Neural cell (in vitro differentiated cells): ENCODE results near the gene ALDH2. TPM values are rescaled to one million over a fixed set of nuclear protein-coding genes. Genes with fewer than 3 reads are reported as not detected.

Experiments used
- H2AFZ ChIP-seq: fragments of 200-600, 300-800 bp; sonication (generic), shearing (Covaris generic); 2 replicates; pipeline ENCODE4 v1.6.0; 2014; ENCODE audit warnings: low read depth, mild to moderate bottlenecking, antibody characterized with exemption, low read length, moderate library complexity
- H3F3A ChIP-seq: fragments of 200-600 bp; shearing (Covaris generic); 2 replicates; pipeline ENCODE4 v1.6.1; 2016; ENCODE audit warnings: mild to moderate bottlenecking, moderate library complexity, mixed read lengths, antibody characterized with exemption, low read length; ENCODE audit not compliant: insufficient read depth, poor library complexity, severe bottlenecking
- H3K27ac ChIP-seq: fragments of 200-600, 300-800 bp; sonication (generic), shearing (Covaris generic); 2 replicates; pipeline ENCODE4 v1.5.1; 2014; ENCODE audit warnings: mild to moderate bottlenecking, low read length, moderate library complexity
- H3K27me3 ChIP-seq: fragments of 300-800, 200-600 bp; sonication (generic), shearing (Covaris generic); 2 replicates; pipeline ENCODE4 v1.6.0; 2014; ENCODE audit warnings: mild to moderate bottlenecking, low read depth, low read length, moderate library complexity; ENCODE audit not compliant: insufficient read depth
- H3K36me3 ChIP-seq: fragments of 300-800, 200-600 bp; sonication (generic), shearing (Covaris generic); 2 replicates; pipeline ENCODE4 v1.5.1; 2014; ENCODE audit warnings: mild to moderate bottlenecking, antibody characterized with exemption, low read length, moderate library complexity; ENCODE audit not compliant: insufficient read depth
- H3K4me2 ChIP-seq: fragments of 300-800, 200-600 bp; sonication (generic), shearing (Covaris generic); 2 replicates; pipeline ENCODE4 v1.6.0; 2014; ENCODE audit warnings: mild to moderate bottlenecking, low read length
- H3K4me3 ChIP-seq: fragments of 300-800, 200-600 bp; sonication (generic), shearing (Covaris generic); 2 replicates; pipeline ENCODE4 v1.5.1; 2014; ENCODE audit warnings: mild to moderate bottlenecking, low read length, moderate library complexity
- H3K79me2 ChIP-seq: fragments of 200-600 bp; shearing (Covaris generic); replicated peaks from 2 replicates; pipeline ENCODE4 v1.6.0; 2014; ENCODE audit warnings: mild to moderate bottlenecking, low read length, moderate library complexity; ENCODE audit not compliant: insufficient read depth
- H3K9ac ChIP-seq: fragments of 300-800, 200-600 bp; sonication (generic), shearing (Covaris generic); 2 replicates; pipeline ENCODE4 v1.6.1; 2016; ENCODE audit warnings: mild to moderate bottlenecking, low read length, mixed read lengths
- H3K9me2 ChIP-seq: fragments of 200-600 bp; shearing (Covaris generic); 2 replicates; pipeline ENCODE4 v1.6.1; 2016; ENCODE audit warnings: mild to moderate bottlenecking, low read length, mixed read lengths; ENCODE audit not compliant: insufficient read depth
- H3K9me3 ChIP-seq: fragments of 200-600, 300-800 bp; sonication (generic), shearing (Covaris generic); 2 replicates; pipeline ENCODE4 v1.6.1; 2016; ENCODE audit warnings: mild to moderate bottlenecking, mixed run types, low read length, moderate library complexity, mixed read lengths
- H4K20me1 ChIP-seq: fragments of 200-600 bp; shearing (Covaris generic); 2 replicates; pipeline ENCODE4 v1.6.1; 2016; ENCODE audit warnings: mild to moderate bottlenecking, mixed run types; ENCODE audit not compliant: insufficient read depth
- CTCF ChIP-seq: fragments of 450-650 bp; IDR thresholded peaks from 2 replicates; pipeline ENCODE4 v1.5.1; 2014; ENCODE audit warnings: antibody characterized with exemption, mild to moderate bottlenecking, moderate library complexity; ENCODE audit not compliant: poor library complexity, severe bottlenecking
- EP300 ChIP-seq: fragments of 450-650 bp; conservative IDR thresholded peaks from 2 replicates; pipeline ENCODE4 v1.6.1; 2014; ENCODE audit warnings: antibody characterized with exemption, mild to moderate bottlenecking, moderate library complexity; ENCODE audit not compliant: poor library complexity, severe bottlenecking
- EZH2 ChIP-seq: fragments of 200-600, 300-800 bp; shearing (Covaris generic), sonication (generic); IDR thresholded peaks from 2 replicates; pipeline ENCODE4 v1.6.1; 2014; ENCODE audit warnings: antibody characterized with exemption, low read length, borderline replicate concordance, mild to moderate bottlenecking; ENCODE audit not compliant: insufficient read depth, poor library complexity, severe bottlenecking
- MXI1 ChIP-seq: fragments of 450-650 bp; conservative IDR thresholded peaks from 2 replicates; pipeline ENCODE4 v1.6.1; 2014; ENCODE audit warnings: antibody characterized with exemption, mild to moderate bottlenecking; ENCODE audit not compliant: poor library complexity, severe bottlenecking
- POLR2AphosphoS5 ChIP-seq: IDR thresholded peaks from 2 replicates; pipeline ENCODE4 v1.6.1; 2012
- RAD21 ChIP-seq: fragments of 450-650 bp; conservative IDR thresholded peaks from 2 replicates; pipeline ENCODE4 v1.6.1; 2014; ENCODE audit warnings: antibody characterized with exemption, mild to moderate bottlenecking, moderate library complexity
- SMC3 ChIP-seq: fragments of 450-650 bp; conservative IDR thresholded peaks from 2 replicates; pipeline ENCODE4 v1.6.1; 2014; ENCODE audit warnings: antibody characterized with exemption, mild to moderate bottlenecking, moderate library complexity; ENCODE audit not compliant: poor library complexity
- TAF1 ChIP-seq: IDR thresholded peaks from 2 replicates; pipeline ENCODE4 v1.6.1; 2012; ENCODE audit warnings: low read depth
- polyA plus RNA-seq: library from polyadenylated mRNA; depleted of rRNA; stranded (reverse); fragments of >200 nt; gene quantifications from 2 replicates; pipeline ENCODE4 v1.2.3, GENCODE V29; 2014
- TF ChIP-seq, protein P1 (sequence below): IDR thresholded peaks from 2 replicates; pipeline ENCODE4 v1.6.1; 2012; ENCODE audit warnings: borderline replicate concordance

The ALDH2 gene
- polyA plus RNA-seq, 1 donor from 2014 or later = 64.3 TPM

- Histone ChIP-seq H3K4me2 (no peak overlapping the region), H4K20me1 (no peaks in the 10 kb centered on the region), H3K36me3 (no peaks in the 10 kb centered on the region), H3K79me2 (no peaks in the 10 kb centered on the region), H3K9me3 (no peaks in the 10 kb centered on the region), H3K4me3 (no peak overlapping the region), H2AFZ (no peak overlapping the region), H3K9ac (no peak overlapping the region), H3K27ac (no peak overlapping the region), H3K9me2 (no peaks in the 10 kb centered on the region), H3F3A (no peaks in the 10 kb centered on the region), H3K27me3 (no peaks in the 10 kb centered on the region)
- TF ChIP-seq EZH2 = no peak
- TF ChIP-seq, protein P1, sequence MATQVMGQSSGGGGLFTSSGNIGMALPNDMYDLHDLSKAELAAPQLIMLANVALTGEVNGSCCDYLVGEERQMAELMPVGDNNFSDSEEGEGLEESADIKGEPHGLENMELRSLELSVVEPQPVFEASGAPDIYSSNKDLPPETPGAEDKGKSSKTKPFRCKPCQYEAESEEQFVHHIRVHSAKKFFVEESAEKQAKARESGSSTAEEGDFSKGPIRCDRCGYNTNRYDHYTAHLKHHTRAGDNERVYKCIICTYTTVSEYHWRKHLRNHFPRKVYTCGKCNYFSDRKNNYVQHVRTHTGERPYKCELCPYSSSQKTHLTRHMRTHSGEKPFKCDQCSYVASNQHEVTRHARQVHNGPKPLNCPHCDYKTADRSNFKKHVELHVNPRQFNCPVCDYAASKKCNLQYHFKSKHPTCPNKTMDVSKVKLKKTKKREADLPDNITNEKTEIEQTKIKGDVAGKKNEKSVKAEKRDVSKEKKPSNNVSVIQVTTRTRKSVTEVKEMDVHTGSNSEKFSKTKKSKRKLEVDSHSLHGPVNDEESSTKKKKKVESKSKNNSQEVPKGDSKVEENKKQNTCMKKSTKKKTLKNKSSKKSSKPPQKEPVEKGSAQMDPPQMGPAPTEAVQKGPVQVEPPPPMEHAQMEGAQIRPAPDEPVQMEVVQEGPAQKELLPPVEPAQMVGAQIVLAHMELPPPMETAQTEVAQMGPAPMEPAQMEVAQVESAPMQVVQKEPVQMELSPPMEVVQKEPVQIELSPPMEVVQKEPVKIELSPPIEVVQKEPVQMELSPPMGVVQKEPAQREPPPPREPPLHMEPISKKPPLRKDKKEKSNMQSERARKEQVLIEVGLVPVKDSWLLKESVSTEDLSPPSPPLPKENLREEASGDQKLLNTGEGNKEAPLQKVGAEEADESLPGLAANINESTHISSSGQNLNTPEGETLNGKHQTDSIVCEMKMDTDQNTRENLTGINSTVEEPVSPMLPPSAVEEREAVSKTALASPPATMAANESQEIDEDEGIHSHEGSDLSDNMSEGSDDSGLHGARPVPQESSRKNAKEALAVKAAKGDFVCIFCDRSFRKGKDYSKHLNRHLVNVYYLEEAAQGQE = no peak
- TF ChIP-seq TAF1 = no peak
- TF ChIP-seq CTCF = no peak
- TF ChIP-seq POLR2AphosphoS5 = no peak
- TF ChIP-seq EP300 = no peak
- no peak for TF ChIP-seq SMC3
- no peak for TF ChIP-seq MXI1
- no peak for TF ChIP-seq RAD21
Measured at GRCh38 chr12:111756681-111757080, 10.1 kb upstream of the ALDH2 start.

DNA sequence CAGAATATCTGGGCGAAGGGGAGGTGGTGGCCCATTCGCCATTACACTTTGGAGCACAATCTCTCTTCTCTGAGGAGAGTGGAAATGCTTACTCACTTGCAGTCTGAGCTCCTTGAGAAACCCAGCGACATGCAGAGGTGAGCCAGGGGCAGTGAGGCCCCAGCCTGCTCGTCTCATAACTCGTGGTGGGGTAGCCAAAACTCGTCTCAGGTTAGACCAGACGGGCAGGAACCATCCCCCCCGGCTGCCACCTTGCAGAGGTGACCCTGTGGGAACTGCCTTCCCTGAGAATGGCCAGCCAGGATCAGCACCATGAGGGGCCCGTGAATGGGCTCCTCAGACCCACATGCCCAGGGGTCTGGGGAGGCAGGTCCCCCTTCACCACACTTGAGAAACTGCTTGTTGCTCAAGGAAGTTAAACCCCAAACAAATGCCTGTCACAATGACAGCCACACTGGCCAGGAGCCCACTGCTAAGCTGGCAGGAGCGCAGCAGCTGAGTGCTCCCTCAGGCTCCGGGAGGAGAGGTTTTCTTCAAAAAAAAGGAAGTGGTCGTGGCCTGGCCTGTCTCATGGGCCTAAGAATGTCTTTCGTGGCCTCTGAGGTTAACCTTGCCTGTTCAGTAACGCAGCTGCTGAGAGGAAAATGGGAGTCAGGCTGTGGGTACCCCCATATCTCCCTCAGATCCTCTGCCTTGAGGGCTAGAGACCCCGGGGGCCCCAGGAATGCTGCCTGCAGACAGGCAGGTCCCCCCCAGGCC is 9.2 kb upstream of the ALDH2 start:
- Histone ChIP-seq H3K79me2 (no peaks in the 10 kb centered on the region), H3K4me3 (no peak overlapping the region), H3K4me2 (no peak overlapping the region), H3F3A (no peaks in the 10 kb centered on the region), H3K9ac (no peak overlapping the region), H3K9me2 (no peaks in the 10 kb centered on the region), H2AFZ (no peak overlapping the region), H3K27me3 (no peaks in the 10 kb centered on the region), H3K9me3 (no peaks in the 10 kb centered on the region), H3K27ac (no peak overlapping the region), H3K36me3 (no peaks in the 10 kb centered on the region), H4K20me1 (no peaks in the 10 kb centered on the region)
- TF ChIP-seq EP300 = no peak
- TF ChIP-seq SMC3 = no peak
- TF ChIP-seq, protein P1 = no peak
- TF ChIP-seq EZH2 = no peak
- no peak for TF ChIP-seq CTCF
- TF ChIP-seq RAD21 = no peak
- no peak for TF ChIP-seq MXI1
- no peak for TF ChIP-seq POLR2AphosphoS5
- TF ChIP-seq TAF1 = no peak
